ENCODE results near the gene OLFML2A. TPM values are rescaled to one million over a fixed set of nuclear protein-coding genes. Genes with fewer than 3 reads are reported as not detected.

The OLFML2A gene
- total and polyA plus RNA-seq, 2 donors from 2014 or later: 5.1 to 12.2 TPM

GRCh38 chr9:124769549-124770358 is 7.2 kb upstream of the OLFML2A start:
- DNase-seq: peak; percentile 46 to 85 (median 71)
- no peaks in the 10 kb centered on the region for H3K36me3 ChIP-seq (ENCODE audit: control insufficient read depth in 2 of 3, insufficient read depth in 3 of 3, low read length in 3 of 3)
- peaks cover 44% of the 10 kb centered on the region for H3K27me3 ChIP-seq (ENCODE audit: control insufficient read depth, insufficient read depth, low read length)
- peak overlapping the region; percentile 2 to 46 for H3K27ac ChIP-seq (ENCODE audit: low read depth in 2 of 2, low read length in 2 of 2)
- intact Hi-C loops (cut with DNase I): no loop called here
- peaks cover 0 to 5% (median 0%) of the 10 kb centered on the region in 3 donors for H3K4me1 ChIP-seq (ENCODE audit: control insufficient read depth in 2 of 3, insufficient read depth in 2 of 3, low read depth in 1 of 3, low read length in 3 of 3)
- peak overlapping the region; percentile 31 to 89 (median 36) for H3K4me3 ChIP-seq (ENCODE audit: low read length in 3 of 3)
- peak overlapping the region in 1 of 3 donors; percentile 21 for H3K9ac ChIP-seq (ENCODE audit: low read length in 3 of 3)
- H3K9me3 ChIP-seq (ENCODE audit: control insufficient read depth in 2 of 3, insufficient read depth in 1 of 3, low read length in 3 of 3): no peaks in the 10 kb centered on the region
- no peak for FAIRE-seq
- TF ChIP-seq CTCF (IDR thresholded peaks at IDR 0.05; ENCODE audit: borderline replicate concordance, extremely low read depth, insufficient read depth): no peak

GRCh38 chr9:124770359-124771020 is 6.4 kb upstream of the OLFML2A start:
- intact Hi-C loops (cut with DNase I): no loop called here
- Histone ChIP-seq H3K4me1 (ENCODE audit: control insufficient read depth in 2 of 3, insufficient read depth in 2 of 3, low read depth in 1 of 3, low read length in 3 of 3) (peaks cover 0 to 5% (median 0%) of the 10 kb centered on the region in 3 donors), H3K27ac (ENCODE audit: low read depth in 2 of 2, low read length in 2 of 2) (peak overlapping the region; percentile 13 to 82), H3K36me3 (ENCODE audit: control insufficient read depth in 2 of 3, insufficient read depth in 3 of 3, low read length in 3 of 3) (no peaks in the 10 kb centered on the region), H3K9me3 (ENCODE audit: control insufficient read depth in 2 of 3, insufficient read depth in 1 of 3, low read length in 3 of 3) (no peaks in the 10 kb centered on the region), H3K9ac (ENCODE audit: low read length in 3 of 3) (peak overlapping the region in 1 of 3 donors; percentile 56), H3K4me3 (ENCODE audit: low read length in 3 of 3) (peak overlapping the region; percentile 31 to 89 (median 58)), H3K27me3 (ENCODE audit: control insufficient read depth, insufficient read depth, low read length) (peaks cover 42% of the 10 kb centered on the region)
- DNase-seq (peak in 4 of 5 donors; percentile 25 to 87 (median 67)), FAIRE-seq (no peak)
- TF ChIP-seq CTCF (IDR thresholded peaks at IDR 0.05; ENCODE audit: borderline replicate concordance, extremely low read depth, insufficient read depth): no peak

GRCh38 chr9:124771021-124771866 is 5.7 kb upstream of the OLFML2A start, which contains the start of gene NR6A1:
NR6A1 (minus strand) TSS chr9:124771311.
- Histone ChIP-seq H3K4me3 (ENCODE audit: low read length in 3 of 3) (peak within 1 kb of the TSS; percentile 70 to 89 (median 75)), H3K9me3 (ENCODE audit: control insufficient read depth in 2 of 3, insufficient read depth in 1 of 3, low read length in 3 of 3) (no peaks in the 10 kb centered on the region), H3K4me1 (ENCODE audit: control insufficient read depth in 2 of 3, insufficient read depth in 2 of 3, low read depth in 1 of 3, low read length in 3 of 3) (peaks cover 0 to 5% (median 0%) of the 10 kb centered on the region in 3 donors), H3K27ac (ENCODE audit: low read depth in 2 of 2, low read length in 2 of 2) (peak within 1 kb of the TSS; percentile 74 to 82), H3K27me3 (ENCODE audit: control insufficient read depth, insufficient read depth, low read length) (peaks cover 34% of the 10 kb centered on the region), H3K9ac (ENCODE audit: low read length in 3 of 3) (peak within 1 kb of the TSS; percentile 3 to 71 (median 56)), H3K36me3 (ENCODE audit: control insufficient read depth in 2 of 3, insufficient read depth in 3 of 3, low read length in 3 of 3) (no peaks in the 10 kb centered on the region)
- FAIRE-seq (peak; percentile 6), DNase-seq (peak; percentile 96 to 99 (median 98))
- no peak for TF ChIP-seq CTCF (IDR thresholded peaks at IDR 0.05; ENCODE audit: borderline replicate concordance, extremely low read depth, insufficient read depth)
- intact Hi-C loops (cut with DNase I): no loop called here

Measured in kidney (tissue), 14 donors.